ENCODE results near the gene FTCDNL1.

DNA sequence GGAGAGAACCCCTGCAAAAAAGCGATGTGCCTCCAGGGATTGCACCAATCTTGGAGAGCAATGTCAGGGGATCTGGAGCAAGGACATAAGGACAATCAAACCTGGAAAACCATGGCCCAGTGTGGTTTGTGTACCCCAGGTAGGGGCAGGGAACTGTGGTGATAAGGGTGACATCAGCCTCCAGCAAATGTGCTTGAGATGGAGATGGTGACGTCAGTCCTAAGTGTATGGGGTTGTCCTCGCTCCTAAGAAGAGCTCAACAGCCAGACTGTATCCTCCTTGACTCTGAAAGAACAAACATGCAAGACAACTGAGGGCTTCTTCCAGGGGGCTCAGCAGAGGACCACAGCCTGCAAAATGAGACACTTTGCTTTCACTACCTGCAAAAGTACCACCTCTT is 71.4 kb downstream of the FTCDNL1 start:
- TF ChIP-seq, protein P1, sequence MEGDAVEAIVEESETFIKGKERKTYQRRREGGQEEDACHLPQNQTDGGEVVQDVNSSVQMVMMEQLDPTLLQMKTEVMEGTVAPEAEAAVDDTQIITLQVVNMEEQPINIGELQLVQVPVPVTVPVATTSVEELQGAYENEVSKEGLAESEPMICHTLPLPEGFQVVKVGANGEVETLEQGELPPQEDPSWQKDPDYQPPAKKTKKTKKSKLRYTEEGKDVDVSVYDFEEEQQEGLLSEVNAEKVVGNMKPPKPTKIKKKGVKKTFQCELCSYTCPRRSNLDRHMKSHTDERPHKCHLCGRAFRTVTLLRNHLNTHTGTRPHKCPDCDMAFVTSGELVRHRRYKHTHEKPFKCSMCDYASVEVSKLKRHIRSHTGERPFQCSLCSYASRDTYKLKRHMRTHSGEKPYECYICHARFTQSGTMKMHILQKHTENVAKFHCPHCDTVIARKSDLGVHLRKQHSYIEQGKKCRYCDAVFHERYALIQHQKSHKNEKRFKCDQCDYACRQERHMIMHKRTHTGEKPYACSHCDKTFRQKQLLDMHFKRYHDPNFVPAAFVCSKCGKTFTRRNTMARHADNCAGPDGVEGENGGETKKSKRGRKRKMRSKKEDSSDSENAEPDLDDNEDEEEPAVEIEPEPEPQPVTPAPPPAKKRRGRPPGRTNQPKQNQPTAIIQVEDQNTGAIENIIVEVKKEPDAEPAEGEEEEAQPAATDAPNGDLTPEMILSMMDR (optimal IDR thresholded peaks at IDR 0.05 in 1 of 3, IDR thresholded peaks at IDR 0.05 in 1 of 3, conservative IDR thresholded peaks at IDR 0.05 in 1 of 3; ENCODE audit: extremely low read depth in 1 of 3, insufficient read depth in 2 of 3, low read length in 3 of 3) = no peak
- TF ChIP-seq EZH2 (IDR thresholded peaks at IDR 0.05; ENCODE audit: low read length) = no peak
